NOMO-1 (cell line): ENCODE data around the gene RNF208.

Experiments used
- DNase-seq, 2 experiments: peaks; one replicate each; lab custom pipeline; 2025; ENCODE audit not compliant: unreplicated experiment in 2 of 2; lab: John Stamatoyannopoulos, UW

Gene RNF208

DNA sequence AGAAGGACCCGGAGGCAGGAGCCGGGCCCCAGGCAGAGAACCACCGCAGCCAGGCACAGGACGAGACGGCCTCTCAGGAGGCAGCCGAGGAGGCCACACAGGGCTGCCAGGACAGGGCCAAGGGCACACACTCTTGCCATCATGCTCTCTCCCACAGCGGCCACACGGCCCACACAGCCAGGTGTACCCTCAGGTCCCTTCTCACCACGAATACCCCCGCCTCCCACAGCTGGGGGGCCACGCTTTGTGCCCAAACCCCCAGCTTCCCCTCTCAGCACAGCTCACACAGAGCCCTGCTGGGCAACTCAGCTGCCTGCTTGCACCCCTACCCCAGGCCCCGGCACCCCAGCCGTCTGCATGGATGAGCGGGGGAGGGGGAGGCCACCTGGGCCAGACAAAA is 28.3 kb downstream of the RNF208 start:
- DNase-seq: no peak

DNA sequence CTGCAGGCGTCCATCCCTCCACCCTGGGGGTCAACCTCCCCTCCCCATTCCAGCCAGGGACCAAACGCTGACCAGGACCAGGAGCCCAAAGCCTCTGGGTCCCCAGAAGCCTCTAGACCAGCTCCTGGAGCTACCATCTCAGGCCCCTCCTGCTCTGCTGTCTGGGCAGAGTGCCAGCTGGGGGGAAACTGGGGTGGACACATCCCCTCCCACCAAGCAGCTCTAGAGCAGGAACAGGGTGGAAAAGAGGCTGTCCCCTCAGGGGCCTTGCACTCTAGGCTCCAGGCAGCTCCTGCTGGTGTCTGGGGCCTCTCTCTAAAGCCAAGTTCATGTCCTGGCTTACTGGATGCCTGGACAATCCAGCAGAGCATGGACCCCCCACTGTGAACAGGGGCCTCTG is 29.2 kb downstream of the RNF208 start:
- DNase-seq: no peak

DNA sequence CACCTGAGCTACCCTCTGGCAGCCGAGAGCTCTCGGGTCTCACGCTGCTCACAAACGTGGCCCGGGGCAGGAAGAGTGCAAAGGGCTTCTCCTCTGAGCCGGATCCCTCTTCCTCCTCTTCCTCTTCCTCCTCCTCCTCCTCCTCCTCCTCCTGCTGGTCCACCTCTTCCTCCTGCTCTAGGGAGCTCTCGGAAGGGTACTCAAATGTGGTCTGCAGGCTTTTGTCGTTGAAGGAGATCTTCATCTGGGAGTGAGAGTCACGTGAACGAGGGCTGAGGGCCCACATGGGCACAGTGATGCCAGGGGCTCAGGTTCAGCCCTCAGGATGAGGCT is 29.6 kb downstream of the RNF208 start:
- no peak for DNase-seq

DNA sequence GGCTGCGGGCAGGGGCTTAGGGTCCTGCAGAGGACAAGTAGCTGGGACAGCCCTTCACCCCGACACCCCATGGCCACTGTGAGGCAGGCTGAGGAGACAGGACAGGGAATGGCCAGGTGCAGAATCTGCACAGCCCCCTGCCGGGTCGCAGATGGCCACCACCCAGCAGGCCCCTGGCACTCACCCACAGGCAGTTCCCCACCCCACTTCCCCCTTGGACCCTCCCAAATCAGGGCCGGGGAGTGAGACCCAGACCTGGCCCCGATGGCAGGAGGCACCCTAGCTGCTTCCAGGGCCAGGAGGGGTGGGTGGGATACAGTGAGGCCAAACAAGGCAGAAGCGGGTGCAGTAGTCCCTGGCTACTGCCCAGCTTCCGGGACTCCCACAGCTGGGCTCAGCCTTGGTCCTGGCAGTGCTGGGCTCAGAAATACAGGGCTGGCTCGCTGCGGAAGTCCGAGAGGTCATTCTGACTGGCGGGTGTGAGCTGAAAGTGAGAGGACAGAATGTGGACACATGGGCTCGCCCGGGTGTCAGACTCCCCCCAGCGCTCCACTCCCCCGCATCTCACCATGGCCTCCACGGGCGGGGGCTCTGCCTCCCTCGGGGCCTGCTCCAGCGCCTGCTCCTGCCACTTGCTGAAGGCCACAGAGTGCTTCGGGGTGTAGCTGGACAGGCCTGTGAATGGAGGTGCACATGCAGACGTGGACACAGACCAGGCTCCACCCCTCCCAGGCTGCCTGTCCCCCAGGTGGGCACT is 30.2 kb downstream of the RNF208 start:
- DNase-seq: no peak

DNA sequence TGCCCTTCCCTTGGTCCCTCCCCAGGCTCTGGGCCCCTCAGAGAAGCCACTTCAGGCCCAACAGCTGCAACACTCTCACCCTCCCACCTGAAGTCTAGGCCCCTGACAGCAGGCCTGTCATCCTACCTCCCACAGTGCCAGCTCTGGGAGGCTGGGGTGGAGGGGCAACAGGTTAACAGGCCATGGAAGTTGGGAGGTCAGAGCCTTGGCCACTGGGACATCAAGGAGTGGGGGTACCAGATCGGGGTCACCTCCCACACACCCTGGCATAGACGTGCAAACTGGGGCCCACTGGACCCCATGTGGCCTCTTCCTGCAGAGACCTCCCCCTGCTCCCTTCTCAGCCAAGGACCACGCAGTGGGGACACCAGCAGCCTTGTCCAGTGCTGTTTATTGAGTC is 30.8 kb downstream of the RNF208 start:
- no peak for DNase-seq

DNA sequence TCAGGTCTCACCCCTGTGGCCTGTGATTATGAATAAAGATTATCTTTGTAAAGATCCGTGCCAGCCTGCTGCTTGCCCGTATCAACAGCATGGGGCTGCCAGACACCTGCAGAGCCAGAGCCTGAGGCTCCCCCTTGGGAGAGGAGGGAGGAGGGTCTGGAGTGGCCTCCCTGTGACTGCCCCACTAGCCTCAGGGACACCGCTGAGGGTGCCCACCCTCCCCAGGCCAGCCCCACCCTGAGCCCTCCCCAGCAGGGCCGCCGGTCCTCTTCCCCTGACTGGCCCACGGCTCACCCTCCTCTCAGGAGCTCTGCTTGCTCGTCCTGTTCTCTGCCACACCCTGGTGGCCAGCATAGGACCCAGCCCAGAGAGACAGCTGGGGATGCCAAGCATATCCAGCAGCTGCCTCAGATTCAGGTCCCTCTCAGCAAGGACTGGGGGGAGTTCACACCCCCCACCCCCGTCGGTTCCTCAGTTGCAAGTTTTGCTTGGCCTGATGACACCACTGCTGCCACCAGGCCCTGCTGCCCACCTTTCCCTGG is 31.7 kb downstream of the RNF208 start:
- no peak for DNase-seq

DNA sequence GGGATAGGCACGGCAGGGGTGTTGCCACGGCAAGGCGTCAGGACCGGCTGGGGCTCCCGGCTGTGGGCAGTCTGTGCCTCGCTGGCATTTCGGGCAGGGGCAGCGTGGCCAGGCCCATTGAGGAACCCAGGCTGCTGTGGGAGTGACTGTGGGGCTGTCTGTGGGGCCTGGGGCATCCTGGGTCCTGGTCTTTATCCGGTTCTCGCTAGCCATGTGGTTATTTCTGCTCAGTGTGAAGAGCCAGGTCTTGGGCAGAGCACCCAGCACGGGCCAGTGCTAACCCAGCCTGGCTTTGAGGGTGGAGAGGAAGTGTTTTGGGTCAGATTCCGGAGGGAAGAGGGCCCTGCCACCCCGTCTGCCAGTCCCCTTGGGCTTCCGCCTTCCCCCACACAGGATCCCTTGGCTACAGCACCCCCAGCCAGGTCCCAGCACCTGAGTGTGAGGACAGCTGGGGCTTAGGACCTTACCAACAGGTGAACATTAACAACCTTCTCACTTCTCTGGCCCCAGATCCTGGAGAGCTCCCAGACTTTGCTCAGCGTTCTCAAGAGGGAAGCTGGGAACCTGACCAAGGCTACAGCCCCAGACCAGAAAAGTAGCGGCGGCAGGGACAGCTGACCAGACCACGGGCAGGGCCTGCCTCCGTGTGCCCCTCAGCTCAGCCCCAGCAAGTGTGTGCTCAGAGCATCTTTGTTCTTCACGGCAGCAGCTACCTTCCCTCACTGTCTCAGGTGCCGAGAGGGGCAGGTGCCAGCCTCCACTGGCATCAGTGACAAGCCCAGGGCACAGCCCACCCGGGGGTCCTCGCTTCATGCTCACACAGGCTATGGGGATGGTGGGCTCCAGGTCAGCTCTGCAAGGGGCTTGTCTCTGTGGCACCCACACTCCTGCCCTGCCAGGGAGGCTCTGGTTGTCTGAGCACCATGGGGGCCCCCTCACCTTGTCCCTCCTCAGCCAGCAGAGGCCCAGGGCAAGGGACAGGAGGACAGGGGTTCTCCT is 32.4 kb downstream of the RNF208 start:
- no peak for DNase-seq

DNA sequence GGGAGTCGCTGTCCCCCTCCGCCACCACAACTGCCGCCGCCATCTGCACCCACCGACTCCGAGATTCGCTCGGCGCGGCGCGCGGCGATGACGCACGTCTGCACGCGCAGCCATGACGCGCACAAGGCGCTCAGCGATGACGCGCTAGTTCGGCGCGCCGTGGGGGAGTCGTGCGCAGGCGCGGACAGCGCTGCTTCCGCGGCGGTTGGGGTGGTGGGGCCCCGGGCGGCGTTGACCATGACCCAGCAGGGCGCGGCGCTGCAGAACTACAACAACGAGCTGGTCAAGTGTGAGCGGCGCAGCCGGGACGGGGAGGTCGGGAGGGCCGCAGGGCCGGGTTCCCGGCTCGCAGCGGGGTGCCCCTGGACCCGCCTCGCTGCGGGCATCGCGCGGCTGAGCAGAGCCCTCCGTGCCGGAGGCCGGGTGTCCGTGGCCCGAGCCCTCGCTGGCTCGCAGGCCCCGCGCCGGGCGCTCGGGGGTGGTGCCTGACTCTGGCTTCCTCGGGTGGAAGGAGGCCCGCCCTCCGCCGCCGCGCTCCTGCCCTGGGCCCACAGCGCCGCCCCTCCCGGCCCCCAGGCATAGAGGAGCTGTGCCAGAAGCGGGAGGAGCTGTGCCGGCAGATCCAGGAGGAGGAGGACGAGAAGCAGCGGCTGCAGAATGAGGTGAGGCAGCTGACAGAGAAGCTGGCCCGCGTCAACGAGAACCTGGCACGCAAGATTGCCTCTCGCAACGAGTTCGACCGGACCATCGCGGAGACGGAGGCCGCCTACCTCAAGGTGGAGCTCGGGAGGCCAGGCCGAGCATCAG is 33.3 kb downstream of the RNF208 start, which contains the start of the genes ANAPC2 and SSNA1:
Gene ANAPC2, minus strand, starts transcription at position 71 of the 807 bp plus-strand sequence. Its CDS starts 28 bp downstream, at position 43.
Gene SSNA1, plus strand, starts transcription at position 187 of the 807 bp plus-strand sequence. Its CDS starts 51 bp downstream, at position 238.
- peak; percentile 93 to 96 for DNase-seq

DNA sequence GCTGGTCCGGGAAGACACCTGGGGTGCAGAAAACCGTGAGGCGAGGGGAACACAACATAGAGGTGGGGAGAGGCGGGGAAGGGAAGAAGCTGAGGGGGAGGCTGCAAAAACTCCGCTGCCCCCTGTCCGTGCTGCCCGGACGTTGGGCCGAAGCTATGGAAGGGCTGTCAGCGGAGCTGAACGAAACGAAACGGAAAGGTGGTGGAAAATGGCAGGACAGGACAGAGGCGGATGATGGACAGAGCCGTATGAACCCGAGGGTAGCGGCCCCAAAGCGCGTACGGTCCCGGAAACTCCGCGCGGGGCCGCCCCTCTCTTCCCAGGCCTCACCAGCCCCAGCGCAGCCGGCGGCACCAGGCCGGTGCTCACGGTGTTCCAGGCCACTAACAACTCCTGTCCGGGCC is 34.0 kb downstream of the RNF208 start:
- DNase-seq: no peak

DNA sequence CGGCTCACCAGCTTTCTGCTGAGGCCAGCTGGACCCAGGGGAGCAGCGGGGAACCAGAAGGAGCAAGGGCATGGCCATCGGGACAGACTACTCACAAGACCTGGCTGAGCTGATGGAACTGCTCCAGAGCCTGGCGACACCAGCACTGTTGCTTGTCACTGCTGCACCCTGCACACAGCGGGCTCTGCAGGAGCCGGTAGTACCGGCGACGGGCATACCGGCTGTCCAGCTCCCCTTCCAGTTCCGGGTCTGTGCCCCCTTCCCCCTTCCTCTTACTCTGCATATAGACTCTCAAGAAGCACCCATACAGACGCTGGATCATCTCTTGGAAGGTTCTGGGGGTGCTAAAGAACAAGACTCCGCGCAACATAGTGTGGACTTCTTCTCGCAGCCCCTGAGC is 34.7 kb downstream of the RNF208 start:
- DNase-seq: no peak

DNA sequence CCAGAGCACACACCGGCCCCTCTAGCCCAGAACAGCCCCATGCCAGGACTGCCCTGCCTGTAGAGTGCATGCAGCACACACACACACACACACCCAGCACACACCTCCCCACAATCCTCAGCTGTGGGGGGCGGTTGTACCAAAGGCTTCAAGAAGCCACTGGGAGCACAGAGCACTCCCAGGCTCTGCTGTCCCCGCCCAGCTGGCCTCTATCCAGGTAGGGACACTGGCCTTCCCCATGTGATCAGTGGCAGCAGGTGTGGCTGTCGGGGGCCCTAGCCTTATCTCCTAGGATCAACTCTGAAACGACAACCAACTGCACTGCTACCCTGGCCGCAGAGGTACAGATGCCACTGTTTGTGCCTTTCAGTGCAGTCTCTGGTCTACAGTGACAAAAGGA is 35.7 kb downstream of the RNF208 start:
- DNase-seq: no peak

DNA sequence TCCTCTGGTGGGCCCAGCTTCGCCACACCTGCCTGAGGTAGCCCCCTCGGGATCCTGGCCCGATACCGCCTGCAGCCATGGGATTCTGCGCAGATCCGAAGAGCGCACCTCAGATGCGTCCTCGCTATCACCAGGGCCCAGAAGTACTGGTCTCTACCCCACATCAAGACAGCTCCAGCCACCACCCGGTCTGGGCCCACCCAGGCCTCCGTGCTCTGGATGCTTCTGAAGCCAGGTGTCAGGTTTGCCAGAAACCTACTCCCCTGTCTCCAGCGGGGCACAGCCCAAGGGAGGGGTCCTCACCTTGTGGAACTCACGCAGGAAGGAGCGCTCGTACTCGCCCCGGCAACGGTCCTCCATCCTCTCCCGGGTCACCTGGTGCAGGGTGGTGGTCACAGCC is 36.1 kb downstream of the RNF208 start:
- no peak for DNase-seq

DNA sequence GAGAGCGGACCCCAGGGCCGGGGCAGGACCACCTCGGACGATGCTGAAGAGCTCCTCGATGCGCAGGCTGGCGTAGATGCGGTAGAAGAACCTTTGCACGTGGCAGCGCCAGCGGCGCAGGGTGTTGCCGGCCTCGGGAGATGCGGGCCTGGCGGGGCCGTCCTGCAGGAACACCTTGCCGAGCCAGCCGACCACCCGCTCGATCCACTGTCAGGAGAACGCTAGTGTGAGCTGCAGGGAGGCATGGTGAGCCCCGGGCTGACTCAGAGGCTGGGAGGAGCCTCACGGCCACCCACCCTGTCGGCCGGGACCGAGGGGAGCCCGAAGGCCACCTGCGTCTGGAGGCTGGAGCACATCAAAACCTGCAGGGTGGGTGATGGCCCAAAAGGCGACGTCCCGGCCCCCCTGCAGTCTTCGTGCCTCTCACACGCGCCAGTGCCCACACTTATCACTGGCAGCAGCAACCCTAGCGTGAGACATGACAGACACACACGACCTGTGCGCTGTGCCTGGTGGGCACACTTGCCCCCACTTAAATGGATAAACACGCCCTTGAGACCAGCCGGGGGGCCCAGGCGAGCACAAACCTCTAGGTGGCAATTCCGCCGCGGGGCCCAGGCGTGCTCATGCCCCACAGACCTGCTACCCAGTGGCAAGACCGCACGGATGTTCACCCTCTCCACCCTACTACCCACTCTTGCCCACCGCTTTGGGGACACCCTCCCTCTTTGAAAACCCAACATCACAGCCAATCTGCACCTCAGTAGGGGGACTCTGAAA is 37.0 kb downstream of the RNF208 start:
- no peak for DNase-seq

DNA sequence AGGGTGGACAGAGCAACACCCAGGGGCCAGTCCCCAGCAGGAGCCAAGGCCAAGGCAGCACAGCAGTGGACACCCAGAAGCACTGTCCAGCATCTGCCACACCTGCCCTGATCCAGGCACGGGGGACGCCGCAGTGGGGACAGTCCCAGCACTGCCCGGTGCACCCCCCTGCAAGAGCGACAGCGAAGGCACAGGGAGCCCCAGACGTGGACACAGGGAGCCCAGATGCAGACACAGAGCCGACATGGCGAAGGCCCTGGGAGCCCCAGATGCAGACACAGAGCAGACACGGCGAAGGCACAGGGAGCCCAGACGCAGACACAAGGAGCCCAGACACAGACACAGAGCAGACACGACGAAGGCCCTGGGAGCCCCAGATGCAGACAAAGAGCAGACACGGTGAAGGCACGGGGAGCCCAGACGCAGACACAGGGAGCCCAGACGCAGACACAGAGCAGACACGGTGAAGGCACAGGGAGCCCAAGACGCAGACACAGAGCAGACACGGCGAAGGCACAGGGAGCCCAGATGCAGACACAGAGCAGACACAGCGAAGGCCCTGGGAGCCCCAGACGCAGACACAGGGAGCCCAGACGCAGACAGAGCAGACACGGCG is 38.0 kb downstream of the RNF208 start:
- DNase-seq: no peak

DNA sequence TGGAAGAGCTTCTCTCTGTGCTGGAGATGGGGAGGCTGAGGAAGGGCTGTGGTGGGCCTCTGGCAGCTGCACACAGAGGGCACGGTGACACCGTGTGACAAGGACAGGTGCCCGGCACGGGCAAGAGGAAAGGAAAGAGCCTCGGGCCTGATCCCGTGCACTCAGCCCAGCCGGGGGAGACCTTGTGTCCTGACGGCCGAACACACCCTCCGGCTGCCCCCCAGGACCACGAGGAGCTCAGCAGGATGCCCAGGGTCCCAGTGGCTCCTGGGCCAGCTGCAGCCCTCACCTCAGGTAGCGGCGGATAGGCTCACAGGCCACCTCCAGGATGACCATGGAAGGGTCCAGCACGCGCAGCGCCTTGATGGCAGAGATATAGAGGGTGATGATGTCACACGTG is 39.2 kb downstream of the RNF208 start:
- no peak for DNase-seq

DNA sequence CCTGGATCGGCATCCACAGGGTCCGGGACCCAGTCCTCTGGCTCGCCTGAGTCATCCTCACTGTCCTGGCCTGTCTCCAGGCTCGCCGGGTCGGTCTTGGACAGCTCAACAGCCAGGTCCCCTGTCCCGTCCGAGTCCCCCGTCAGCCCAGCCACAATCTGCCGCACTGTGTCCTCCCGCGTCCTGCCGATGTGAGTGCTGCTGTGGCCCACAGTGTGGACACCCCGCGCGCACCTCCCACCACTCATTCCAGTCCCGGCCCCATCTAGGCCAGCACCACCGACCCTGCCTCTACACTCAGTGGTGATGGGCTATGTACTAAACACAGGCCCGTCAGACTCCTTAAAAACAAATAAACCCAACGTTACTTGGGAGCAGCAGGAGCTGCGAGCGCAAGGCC is 40.4 kb downstream of the RNF208 start:
- no peak for DNase-seq

DNA sequence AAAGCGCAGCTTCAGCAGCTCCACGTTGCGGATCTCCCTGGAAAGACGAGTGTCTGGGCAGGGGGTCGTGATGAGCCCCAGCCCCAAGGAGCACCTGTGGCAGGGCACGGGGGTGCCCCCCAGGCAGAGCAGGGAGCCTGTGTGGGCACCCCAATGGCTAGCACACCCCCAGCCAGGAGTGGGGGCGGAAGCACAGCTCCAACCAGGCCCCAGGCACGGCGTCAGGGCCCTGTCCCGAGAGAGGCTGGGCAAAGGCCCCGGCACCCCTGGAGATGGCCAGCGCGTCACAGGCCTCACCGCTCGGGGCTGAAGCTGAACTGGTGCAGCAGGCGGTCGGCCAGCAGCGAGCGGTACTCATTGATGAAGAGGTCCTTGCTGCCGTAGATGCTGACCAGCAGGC is 41.5 kb downstream of the RNF208 start:
- DNase-seq: no peak

DNA sequence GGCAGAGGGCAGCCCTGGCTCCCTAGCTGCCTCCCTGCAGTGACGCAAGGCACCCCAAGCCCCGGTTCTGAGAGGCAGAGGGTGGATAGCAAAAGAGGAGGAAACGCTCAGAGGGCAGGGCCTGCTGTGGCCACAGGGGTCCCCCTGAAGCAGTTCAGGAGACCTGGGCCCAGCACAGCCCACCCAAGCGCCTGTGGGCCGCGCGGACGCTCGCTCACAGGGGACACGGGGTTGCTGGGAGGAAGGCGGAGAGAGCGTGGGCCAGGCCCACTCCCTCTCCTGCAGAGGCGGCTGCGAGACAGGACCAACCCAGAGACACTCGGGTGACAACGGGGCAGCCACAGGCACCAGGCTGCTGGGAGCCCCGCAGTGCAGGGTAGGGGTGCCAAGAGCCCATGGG is 42.3 kb downstream of the RNF208 start:
- no peak for DNase-seq

DNA sequence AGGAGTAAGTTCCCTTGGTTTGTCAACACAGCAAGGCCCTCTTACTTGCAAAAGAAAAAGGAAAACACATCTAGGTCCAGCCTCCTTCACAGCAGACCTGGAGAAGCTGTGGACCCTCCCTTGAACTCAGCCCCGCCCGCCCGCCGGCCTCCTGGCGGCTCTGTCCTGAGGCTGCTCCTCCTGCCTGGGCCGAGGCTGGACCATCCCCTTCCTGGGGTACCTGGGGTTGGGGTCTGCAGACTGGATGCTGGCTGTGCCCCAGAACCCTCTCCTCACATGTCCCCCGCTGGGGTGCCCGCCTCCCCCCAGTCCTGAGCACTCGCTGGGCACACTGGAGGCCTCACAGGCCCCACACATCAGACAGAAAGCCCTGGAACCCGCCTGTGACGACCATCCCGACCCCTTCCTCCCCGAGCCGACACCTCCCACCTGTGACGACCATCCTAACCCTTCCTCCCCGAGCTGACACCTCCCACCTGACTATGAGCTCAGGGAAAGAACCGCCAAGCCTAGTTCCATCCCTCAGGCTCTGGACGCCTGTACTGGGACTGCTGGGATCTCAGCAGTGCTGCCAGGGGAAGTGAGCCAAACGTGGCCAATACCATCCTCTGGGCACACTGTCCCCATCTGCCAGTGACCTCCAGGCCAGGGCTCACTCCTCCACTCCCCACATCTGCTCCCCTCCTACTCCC is 43.0 kb downstream of the RNF208 start:
- no peak for DNase-seq
